ENCODE measurements around the gene GPN3.
"Not testable (repeated sequence)": the region's sequence is repeated elsewhere in the genome, so short reads cannot be mapped to it uniquely, and the experiment has no call there.

Gene GPN3

GRCh38 chr12:110436231-110436630, 31.8 kb downstream of the GPN3 start:
- no peak for DNase-seq

- DNase-seq: no peak
These were observed 36.0 kb downstream of the GPN3 start for GRCh38 chr12:110431957-110432587.

GRCh38 chr12:110429676-110430075, 38.4 kb downstream of the GPN3 start:
- not testable (repeated sequence) for DNase-seq

- no peak for DNase-seq
These were observed 41.7 kb downstream of the GPN3 start for GRCh38 chr12:110426406-110426805.

GRCh38 chr12:110424237-110424636, 43.8 kb downstream of the GPN3 start:
- no peak for DNase-seq

- no peak for DNase-seq
These were observed 46.4 kb downstream of the GPN3 start for GRCh38 chr12:110421701-110422100.

- no peak for DNase-seq
These were observed 46.8 kb downstream of the GPN3 start for GRCh38 chr12:110421159-110421661.

GRCh38 chr12:110420644-110421043, 47.4 kb downstream of the GPN3 start:
- not testable (repeated sequence) for DNase-seq

GRCh38 chr12:110417113-110417512, 50.9 kb downstream of the GPN3 start:
- DNase-seq: peak; percentile 15 to 52 (median 49)

- not testable (repeated sequence) for DNase-seq
These were observed 58.0 kb downstream of the GPN3 start for GRCh38 chr12:110410086-110410485.

- not testable (repeated sequence) for DNase-seq
These were observed 62.9 kb downstream of the GPN3 start for GRCh38 chr12:110405126-110405662.

GRCh38 chr12:110403976-110404682, 63.9 kb downstream of the GPN3 start:
- DNase-seq: peak; percentile 80 to 88 (median 87)

- DNase-seq: peak; percentile 96 to 97 (median 96)
These were observed 64.7 kb downstream of the GPN3 start, which contains the start of gene ANAPC7 for GRCh38 chr12:110403146-110403975. Gene ANAPC7 (minus strand): TSS chr12:110403708. CDS start chr12:110403627, 81 bp downstream.
